Activated CD4-positive, alpha-beta T cell treated with anti-CD3 and anti-CD28 coated beads for 36 hours (primary cell): Measurements from ENCODE around the gene VAC14. TPM values are rescaled to one million over a fixed set of nuclear protein-coding genes. Genes with fewer than 3 reads are reported as not detected.

ENCODE experiments used
- ATAC-seq: fragments of 200-7000 bp; cut with Tn5 transposase; one replicate; pipeline ENCODE4 v1.10.0; 2021; ENCODE audit warnings: mild to moderate bottlenecking, moderate library complexity
- CTCF ChIA-PET: fragments of 350-600 bp; sonication (Branson Sonifier 250); formaldehyde crosslinking; loops from one replicate; lab custom pipeline; 2021; ENCODE audit warnings: antibody characterized with exemption; lab: Charles Lee
- POLR2A ChIA-PET: fragments of 350-600 bp; sonication (Branson Sonifier 250); formaldehyde crosslinking; loops from one replicate; lab custom pipeline; 2021; ENCODE audit warnings: antibody characterized with exemption, inconsistent platforms; lab: Charles Lee
- DNase-seq: peaks from one replicate; pipeline ENCODE4 v3.0.0-alpha.2; 2020
- H3K27ac Mint-ChIP-seq: one replicate; pipeline ENCODE4 v1.8.0; 2021; ENCODE audit warnings: mixed read lengths
- H3K27me3 Mint-ChIP-seq: one replicate; pipeline ENCODE4 v1.8.0; 2021; ENCODE audit warnings: mixed read lengths
- H3K36me3 Mint-ChIP-seq: one replicate; pipeline ENCODE4 v1.8.0; 2021; ENCODE audit warnings: low read depth, mixed read lengths
- H3K4me1 Mint-ChIP-seq: one replicate; pipeline ENCODE4 v1.8.0; 2021; ENCODE audit warnings: mixed read lengths
- H3K4me3 Mint-ChIP-seq: one replicate; pipeline ENCODE4 v1.8.0; 2021; ENCODE audit warnings: mild to moderate bottlenecking, moderate library complexity, mixed read lengths
- H3K9me3 Mint-ChIP-seq: one replicate; pipeline ENCODE4 v1.8.0; 2021; ENCODE audit warnings: low read depth, mixed read lengths
- intact Hi-C, 2 experiments: fragments of 100-400 bp; cut with DNase I in 1 of 2; cut with micrococcal nuclease in 1 of 2; formaldehyde crosslinking; loops; one replicate each; pipeline versions ENCODE4 v1.14.2 to v1.15.1; 2022 to 2024; cut with DNase I, micrococcal nuclease
- total RNA-seq, 2 experiments: library from RNA; stranded (reverse); gene quantifications; one replicate each; pipeline ENCODE4 v1.2.3, GENCODE V29; 2021

VAC14 gene
- total RNA-seq, 2 experiments from 2014 or later, result 24.8 to 26.2 TPM

- ChIA-PET POLR2A (no interaction called here), CTCF (interaction anchor here (0.9 kb wide), 1 partner anchor 26 kb away, joined by 4 read pairs; no protein-coding TSS in a partner anchor)
- Mint-ChIP-seq H3K9me3 (no peaks in the 10 kb centered on the region), H3K4me3 (no peak overlapping the region), H3K4me1 (no peaks in the 10 kb centered on the region), H3K27ac (no peak overlapping the region), H3K36me3 (no peaks in the 10 kb centered on the region), H3K27me3 (no peaks in the 10 kb centered on the region)
- intact Hi-C loops, result no loop called here
- ATAC-seq (no peak), DNase-seq (no peak)
Observed at GRCh38 chr16:70712942-70713341, 88.0 kb downstream of the VAC14 start.

- ChIA-PET CTCF (no interaction called here), POLR2A (no interaction called here)
- H3K27ac Mint-ChIP-seq, result no peak overlapping the region
- no peaks in the 10 kb centered on the region for H3K4me1 Mint-ChIP-seq
- intact Hi-C loops, result no loop called here
- ATAC-seq, result no peak
- H3K4me3 Mint-ChIP-seq, result no peak overlapping the region
- H3K27me3 Mint-ChIP-seq, result no peaks in the 10 kb centered on the region
- H3K9me3 Mint-ChIP-seq, result no peaks in the 10 kb centered on the region
- no peaks in the 10 kb centered on the region for H3K36me3 Mint-ChIP-seq
- no peak for DNase-seq
Observed at GRCh38 chr16:70712359-70712758, 88.6 kb downstream of the VAC14 start.

GRCh38 chr16:70711211-70712031 is 89.5 kb downstream of the VAC14 start:
- CTCF ChIA-PET, result no interaction called here
- intact Hi-C loops, result no loop called here
- POLR2A ChIA-PET, result no interaction called here

GRCh38 chr16:70710422-70711210 is 90.3 kb downstream of the VAC14 start:
- ATAC-seq (no peak), DNase-seq (no peak)
- Mint-ChIP-seq H3K9me3 (no peaks in the 10 kb centered on the region), H3K27ac (no peak overlapping the region), H3K27me3 (no peaks in the 10 kb centered on the region), H3K36me3 (no peaks in the 10 kb centered on the region), H3K4me3 (no peak overlapping the region), H3K4me1 (no peaks in the 10 kb centered on the region)
- POLR2A ChIA-PET, result no interaction called here
- CTCF ChIA-PET, result no interaction called here
- intact Hi-C loops, result no loop called here

More at GRCh38 chr16:70711211-70712031, 89.5 kb downstream of the VAC14 start:
- ATAC-seq (no peak), DNase-seq (no peak)
- Mint-ChIP-seq H3K4me1 (no peaks in the 10 kb centered on the region), H3K27me3 (no peaks in the 10 kb centered on the region), H3K9me3 (no peaks in the 10 kb centered on the region), H3K4me3 (no peak overlapping the region), H3K27ac (no peak overlapping the region), H3K36me3 (no peaks in the 10 kb centered on the region)

GRCh38 chr16:70709942-70710341 is 91.0 kb downstream of the VAC14 start:
- H3K27me3 Mint-ChIP-seq, result no peaks in the 10 kb centered on the region
- no peaks in the 10 kb centered on the region for H3K9me3 Mint-ChIP-seq
- H3K36me3 Mint-ChIP-seq, result no peaks in the 10 kb centered on the region

GRCh38 chr16:70709457-70709856 is 91.5 kb downstream of the VAC14 start:
- intact Hi-C loops, result no loop called here
- H3K27me3 Mint-ChIP-seq, result no peaks in the 10 kb centered on the region
- CTCF ChIA-PET, result no interaction called here
- POLR2A ChIA-PET, result interaction anchor here (0.6 kb wide), 1 partner anchor 114 kb away, joined by 3 read pairs; no protein-coding TSS in a partner anchor
- H3K27ac Mint-ChIP-seq, result no peak overlapping the region
- H3K36me3 Mint-ChIP-seq, result no peaks in the 10 kb centered on the region
- no peak overlapping the region for H3K4me3 Mint-ChIP-seq
- H3K4me1 Mint-ChIP-seq, result no peaks in the 10 kb centered on the region
- no peak for ATAC-seq
- no peaks in the 10 kb centered on the region for H3K9me3 Mint-ChIP-seq
- DNase-seq, result no peak

More at GRCh38 chr16:70709942-70710341, 91.0 kb downstream of the VAC14 start:
- intact Hi-C loops, result no loop called here
- H3K4me1 Mint-ChIP-seq, result no peaks in the 10 kb centered on the region
- ATAC-seq, result no peak
- no peak overlapping the region for H3K27ac Mint-ChIP-seq
- ChIA-PET POLR2A (no interaction called here), CTCF (no interaction called here)
- no peak overlapping the region for H3K4me3 Mint-ChIP-seq
- DNase-seq, result no peak

- intact Hi-C loops, result no loop called here
- POLR2A ChIA-PET, result no interaction called here
- Mint-ChIP-seq H3K27ac (no peak overlapping the region), H3K4me1 (no peaks in the 10 kb centered on the region), H3K9me3 (no peaks in the 10 kb centered on the region), H3K36me3 (no peaks in the 10 kb centered on the region), H3K27me3 (no peaks in the 10 kb centered on the region), H3K4me3 (no peak overlapping the region)
- CTCF ChIA-PET, result no interaction called here
- ATAC-seq (no peak), DNase-seq (no peak)
Observed at GRCh38 chr16:70708366-70709246, 92.4 kb downstream of the VAC14 start.

- no peak for DNase-seq
- Mint-ChIP-seq H3K27me3 (no peaks in the 10 kb centered on the region), H3K4me1 (no peaks in the 10 kb centered on the region), H3K27ac (no peak overlapping the region), H3K4me3 (no peak overlapping the region), H3K36me3 (no peaks in the 10 kb centered on the region), H3K9me3 (no peaks in the 10 kb centered on the region)
- intact Hi-C loops, result no loop called here
- no peak for ATAC-seq
- CTCF ChIA-PET, result no interaction called here
- POLR2A ChIA-PET, result no interaction called here
Observed at GRCh38 chr16:70706948-70707465, 94.0 kb downstream of the VAC14 start.

GRCh38 chr16:70705056-70705455 is 95.9 kb downstream of the VAC14 start:
- no peak for ATAC-seq
- Mint-ChIP-seq H3K9me3 (no peaks in the 10 kb centered on the region), H3K4me3 (no peak overlapping the region), H3K4me1 (no peaks in the 10 kb centered on the region), H3K36me3 (no peaks in the 10 kb centered on the region), H3K27me3 (no peaks in the 10 kb centered on the region), H3K27ac (no peak overlapping the region)
- intact Hi-C loops, result no loop called here
- CTCF ChIA-PET, result no interaction called here
- DNase-seq, result no peak
- POLR2A ChIA-PET, result no interaction called here

GRCh38 chr16:70704586-70704985 is 96.4 kb downstream of the VAC14 start:
- H3K36me3 Mint-ChIP-seq, result no peaks in the 10 kb centered on the region
- intact Hi-C loops, result no loop called here
- H3K27me3 Mint-ChIP-seq, result no peaks in the 10 kb centered on the region
- no peak overlapping the region for H3K27ac Mint-ChIP-seq
- H3K4me3 Mint-ChIP-seq, result no peak overlapping the region
- H3K4me1 Mint-ChIP-seq, result no peaks in the 10 kb centered on the region
- no peaks in the 10 kb centered on the region for H3K9me3 Mint-ChIP-seq
- CTCF ChIA-PET, result no interaction called here
- POLR2A ChIA-PET, result no interaction called here
- ATAC-seq (no peak), DNase-seq (no peak)

- Mint-ChIP-seq H3K4me1 (peaks cover 3% of the 10 kb centered on the region), H3K27ac (no peak overlapping the region), H3K9me3 (no peaks in the 10 kb centered on the region), H3K4me3 (no peak overlapping the region), H3K27me3 (no peaks in the 10 kb centered on the region), H3K36me3 (no peaks in the 10 kb centered on the region)
- ChIA-PET POLR2A (no interaction called here), CTCF (no interaction called here)
- ATAC-seq (no peak), DNase-seq (no peak)
- intact Hi-C loops, result no loop called here
Observed at GRCh38 chr16:70703835-70704381, 97.0 kb downstream of the VAC14 start.
